Dedifferentiated amniotic fluid mesenchymal stem cell (primary cell): Measurements from ENCODE around the gene NUMB.

Experiments used
- DNase-seq: peaks from one replicate; pipeline ENCODE4 v3.0.0-alpha.2; 2016; ENCODE audit errors: extremely low spot score

Gene NUMB

GRCh38 chr14:73245480-73246325, 212.6 kb downstream of the NUMB start:
- no peak for DNase-seq

GRCh38 chr14:73244541-73245290, 213.6 kb downstream of the NUMB start:
- DNase-seq, result no peak

- no peak for DNase-seq
These were observed 214.6 kb downstream of the NUMB start for GRCh38 chr14:73243748-73244147.

- no peak for DNase-seq
These were observed 215.0 kb downstream of the NUMB start for GRCh38 chr14:73243341-73243740.

GRCh38 chr14:73242357-73242901, 215.9 kb downstream of the NUMB start:
- DNase-seq, result no peak

GRCh38 chr14:73241481-73242165, 216.7 kb downstream of the NUMB start:
- no peak for DNase-seq

- no peak for DNase-seq
These were observed 217.4 kb downstream of the NUMB start for GRCh38 chr14:73240816-73241480.

GRCh38 chr14:73239393-73240241, 218.7 kb downstream of the NUMB start:
- peak; percentile 42 for DNase-seq

GRCh38 chr14:73238941-73239340, 219.4 kb downstream of the NUMB start:
- DNase-seq, result no peak

- DNase-seq, result peak; percentile 38
These were observed 219.9 kb downstream of the NUMB start for GRCh38 chr14:73238424-73238852.

GRCh38 chr14:73237786-73238423, 220.4 kb downstream of the NUMB start:
- no peak for DNase-seq

GRCh38 chr14:73237219-73237785, 221.0 kb downstream of the NUMB start, which contains the start of gene PAPLN:
Gene PAPLN (plus strand): TSS chr14:73237506. CDS start chr14:73239779, 2,273 bp downstream.
- DNase-seq, result no peak

GRCh38 chr14:73236752-73237218, 221.6 kb downstream of the NUMB start:
- DNase-seq, result no peak

- DNase-seq, result no peak
These were observed 222.2 kb downstream of the NUMB start for GRCh38 chr14:73236157-73236556.

GRCh38 chr14:73235531-73236155, 222.7 kb downstream of the NUMB start:
- DNase-seq, result no peak

GRCh38 chr14:73234586-73235394, 223.6 kb downstream of the NUMB start:
- no peak for DNase-seq

GRCh38 chr14:73234029-73234428, 224.3 kb downstream of the NUMB start:
- DNase-seq, result no peak

GRCh38 chr14:73233564-73233963, 224.8 kb downstream of the NUMB start:
- no peak for DNase-seq
